Measurements from ENCODE around the gene COG1.
"Not testable (repeated sequence)": the region's sequence is repeated elsewhere in the genome, so short reads cannot be mapped to it uniquely, and the experiment has no call there.

DNA sequence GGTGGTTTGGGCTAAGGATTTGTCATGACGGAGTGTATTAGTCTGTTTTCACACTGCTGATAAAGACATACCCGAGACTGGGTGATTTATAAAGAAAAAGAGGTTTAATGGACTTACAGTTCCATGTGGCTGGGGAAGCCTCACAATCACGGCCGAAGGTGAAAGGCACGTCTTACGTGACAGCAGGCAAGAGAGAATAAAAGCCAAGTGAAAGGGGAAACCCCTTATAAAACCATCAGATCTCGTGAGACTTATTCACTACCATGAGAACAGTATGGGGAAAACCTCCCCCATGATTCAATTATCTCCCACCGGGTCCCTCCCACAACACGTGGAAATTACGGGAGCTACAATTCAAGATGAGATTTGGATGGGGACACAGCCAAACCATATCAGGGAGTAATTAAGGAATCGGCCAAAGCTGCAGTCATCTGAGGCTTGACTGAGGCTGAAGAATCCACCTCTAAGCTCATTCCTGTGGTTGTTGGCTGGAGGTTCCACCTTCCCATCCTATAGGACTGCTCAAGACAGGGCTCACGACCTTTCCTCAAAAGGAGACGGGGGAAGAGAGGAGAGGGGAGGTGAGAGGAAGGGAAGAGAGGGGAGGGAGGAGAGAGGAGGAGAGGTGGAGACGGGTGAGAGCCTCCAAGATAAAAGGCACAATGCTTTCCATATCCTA is 42.1 kb upstream of the COG1 start:
- TF ChIP-seq, protein P1, sequence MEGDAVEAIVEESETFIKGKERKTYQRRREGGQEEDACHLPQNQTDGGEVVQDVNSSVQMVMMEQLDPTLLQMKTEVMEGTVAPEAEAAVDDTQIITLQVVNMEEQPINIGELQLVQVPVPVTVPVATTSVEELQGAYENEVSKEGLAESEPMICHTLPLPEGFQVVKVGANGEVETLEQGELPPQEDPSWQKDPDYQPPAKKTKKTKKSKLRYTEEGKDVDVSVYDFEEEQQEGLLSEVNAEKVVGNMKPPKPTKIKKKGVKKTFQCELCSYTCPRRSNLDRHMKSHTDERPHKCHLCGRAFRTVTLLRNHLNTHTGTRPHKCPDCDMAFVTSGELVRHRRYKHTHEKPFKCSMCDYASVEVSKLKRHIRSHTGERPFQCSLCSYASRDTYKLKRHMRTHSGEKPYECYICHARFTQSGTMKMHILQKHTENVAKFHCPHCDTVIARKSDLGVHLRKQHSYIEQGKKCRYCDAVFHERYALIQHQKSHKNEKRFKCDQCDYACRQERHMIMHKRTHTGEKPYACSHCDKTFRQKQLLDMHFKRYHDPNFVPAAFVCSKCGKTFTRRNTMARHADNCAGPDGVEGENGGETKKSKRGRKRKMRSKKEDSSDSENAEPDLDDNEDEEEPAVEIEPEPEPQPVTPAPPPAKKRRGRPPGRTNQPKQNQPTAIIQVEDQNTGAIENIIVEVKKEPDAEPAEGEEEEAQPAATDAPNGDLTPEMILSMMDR (IDR thresholded peaks at IDR 0.05), result not testable (repeated sequence)
- TF ChIP-seq POLR2A (IDR thresholded peaks at IDR 0.05), result not testable (repeated sequence)
